T47D (cell line): ENCODE data around the gene RNASEH2B.

ENCODE experiments used
- DNase-seq, 2 experiments: peaks; one replicate each; pipeline versions ENCODE4 v3.0.0 to v3.0.0-alpha.2; 2011 to 2012; ENCODE audit warnings: low read depth in 1 of 2, low spot score in 1 of 2
- JUND ChIP-seq: IDR thresholded peaks from 2 replicates; pipeline ENCODE4 v1.6.1; 2012; ENCODE audit warnings: low read depth
- in situ Hi-C: cut with HindIII; loops from 2 replicates; pipeline ENCODE4 v1.10.0; 2016; ENCODE audit warnings: low sequenced_read_pairs, low pct_unique_long_range_greater_than_20kb

The RNASEH2B gene

DNA sequence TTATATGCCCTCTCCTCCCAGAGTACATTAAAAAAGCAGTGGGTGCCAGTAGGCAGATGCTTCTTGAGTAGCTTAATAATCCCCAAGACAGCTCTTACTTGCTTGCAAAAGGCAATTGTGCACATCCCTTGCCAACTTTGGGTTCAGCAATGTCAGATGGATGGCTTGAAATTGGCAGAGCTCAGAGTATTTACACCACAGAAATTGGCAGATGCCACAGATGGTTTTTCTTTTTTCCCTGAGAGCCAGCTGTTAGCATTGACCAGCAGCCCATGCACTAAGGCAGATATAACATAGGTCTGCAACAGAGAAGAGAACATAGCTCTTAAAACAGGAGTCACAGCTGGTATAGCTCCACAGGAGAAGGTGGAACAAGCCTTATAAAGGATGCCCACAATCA lies 18.4 kb upstream of the RNASEH2B start:
- no peak for TF ChIP-seq JUND
- in situ Hi-C loops = no loop called here
- DNase-seq = no peak

DNA sequence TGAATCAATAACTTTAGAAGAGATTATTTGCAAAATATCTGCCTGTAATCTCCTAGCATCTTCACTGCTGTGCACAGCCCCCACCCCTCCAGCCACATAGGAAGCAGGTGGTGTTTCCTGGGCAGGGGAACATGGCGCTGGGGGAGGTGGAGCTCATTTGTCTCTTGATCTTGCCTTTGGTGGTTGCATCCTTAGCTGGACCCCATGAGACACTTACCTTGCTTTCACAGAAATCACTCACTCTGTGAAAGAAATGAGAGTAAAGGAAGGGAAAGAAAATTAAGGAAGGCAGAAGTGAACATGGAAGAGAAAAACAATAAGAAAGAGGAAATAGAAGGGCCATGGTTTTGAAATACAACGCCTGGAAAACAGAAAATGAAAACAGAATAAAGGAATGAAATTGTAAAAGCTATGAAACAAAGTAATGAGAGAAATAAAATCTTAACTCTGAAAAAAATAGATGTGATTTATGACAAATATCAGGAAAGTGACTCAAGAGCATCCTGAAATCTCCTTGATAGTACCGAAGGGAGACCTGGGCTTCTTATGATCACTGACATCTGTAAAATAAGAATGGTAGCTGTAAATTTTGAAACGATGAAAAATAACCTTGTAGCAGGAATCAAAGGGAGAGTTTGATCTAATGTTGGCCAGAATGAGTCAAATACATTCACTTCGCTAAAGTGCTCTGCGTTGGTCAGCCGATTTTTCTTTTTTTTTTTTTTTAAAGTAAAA lies 17.2 kb upstream of the RNASEH2B start:
- TF ChIP-seq JUND = no peak
- no peak for DNase-seq
- in situ Hi-C loops = no loop called here

DNA sequence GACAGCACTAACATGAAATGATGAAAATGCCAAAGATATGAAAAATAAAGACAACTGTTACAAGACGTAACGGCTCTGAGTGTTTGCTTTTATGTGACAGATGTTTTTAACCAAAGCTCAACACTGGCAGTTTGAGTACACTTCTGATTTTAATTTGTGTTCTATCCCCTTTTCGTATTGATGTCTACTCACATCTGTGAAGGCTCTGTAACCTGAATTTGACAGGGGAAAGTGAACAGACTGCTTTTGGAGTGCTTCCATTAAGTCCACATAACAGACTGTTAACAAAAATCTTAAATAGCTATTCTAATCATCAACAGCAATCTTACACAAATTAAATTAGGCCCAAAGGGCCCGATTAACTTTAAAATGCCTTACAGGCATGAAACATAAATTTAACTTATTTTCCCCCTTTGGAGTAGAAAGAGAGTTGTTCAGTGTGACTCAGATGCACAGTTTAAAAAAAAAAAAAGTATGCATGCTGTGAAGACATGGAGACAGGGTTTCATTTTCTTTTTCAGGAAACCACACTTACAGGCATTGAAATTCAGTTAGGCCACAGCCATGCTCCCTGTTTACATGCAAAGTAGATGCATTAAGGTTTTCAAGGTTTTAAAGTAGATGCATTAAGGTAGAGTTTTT lies 16.3 kb upstream of the RNASEH2B start:
- in situ Hi-C loops = no loop called here
- TF ChIP-seq JUND = no peak
- DNase-seq = no peak

DNA sequence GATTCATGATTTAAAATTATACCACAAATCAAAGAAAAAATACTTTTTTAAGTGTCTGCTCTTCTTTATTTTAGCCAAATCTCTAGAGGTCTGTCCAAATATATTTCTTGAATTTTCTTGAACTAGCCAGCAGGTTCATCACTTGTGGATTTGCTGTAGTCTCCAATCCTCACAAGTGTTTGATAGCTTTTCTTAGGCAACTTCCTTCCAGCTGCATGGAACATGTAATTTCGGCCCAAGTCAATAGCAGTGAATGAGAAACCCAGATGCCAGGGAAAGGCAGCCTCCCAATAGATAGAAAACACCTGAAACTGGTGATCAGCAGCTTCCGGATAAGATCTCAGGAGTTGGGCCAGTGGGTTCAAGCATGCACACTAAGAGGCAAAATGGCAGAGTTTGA lies 15.6 kb upstream of the RNASEH2B start:
- TF ChIP-seq JUND = no peak
- in situ Hi-C loops = no loop called here
- no peak for DNase-seq

DNA sequence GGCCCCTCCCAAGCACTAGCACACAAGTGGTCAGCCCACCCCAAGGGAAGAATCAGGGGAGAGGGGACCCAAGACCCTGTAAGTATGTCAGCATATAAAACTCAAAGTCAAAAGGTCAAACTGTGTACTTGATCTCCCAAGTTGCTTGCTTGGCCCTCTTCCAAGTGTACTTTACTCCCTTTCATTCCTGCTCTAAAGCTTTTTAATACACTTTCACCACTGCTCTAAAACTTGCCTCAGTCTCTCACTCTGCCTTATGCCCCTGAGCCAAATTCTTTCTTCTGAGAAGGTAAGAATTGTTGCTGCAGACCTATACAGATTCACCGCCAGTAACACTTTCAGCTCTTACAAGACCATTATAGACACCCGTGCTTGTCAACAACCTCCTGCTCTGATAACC lies 15.1 kb upstream of the RNASEH2B start:
- DNase-seq = no peak
- TF ChIP-seq JUND = no peak
- in situ Hi-C loops = no loop called here

DNA sequence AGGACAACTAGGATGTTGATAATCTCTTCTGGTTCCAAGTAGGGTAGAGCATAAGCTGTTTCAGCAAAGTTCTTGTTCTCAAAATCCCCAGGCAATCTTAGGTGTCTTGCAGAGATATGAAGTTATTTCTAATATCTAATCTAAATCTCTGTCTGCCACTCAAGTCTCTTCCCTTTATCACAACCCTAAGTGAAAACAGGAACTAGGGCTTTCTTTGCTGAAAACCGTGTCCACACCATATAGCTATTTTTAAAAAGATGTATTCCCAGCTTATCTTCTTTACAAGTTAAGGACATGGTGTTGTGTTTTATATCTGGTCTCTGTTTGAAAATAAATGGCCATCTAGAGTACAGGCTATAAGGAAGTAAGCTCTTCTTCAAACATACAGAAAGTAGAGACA lies 11.3 kb upstream of the RNASEH2B start:
- TF ChIP-seq JUND = no peak
- DNase-seq = no peak
- in situ Hi-C loops = no loop called here

DNA sequence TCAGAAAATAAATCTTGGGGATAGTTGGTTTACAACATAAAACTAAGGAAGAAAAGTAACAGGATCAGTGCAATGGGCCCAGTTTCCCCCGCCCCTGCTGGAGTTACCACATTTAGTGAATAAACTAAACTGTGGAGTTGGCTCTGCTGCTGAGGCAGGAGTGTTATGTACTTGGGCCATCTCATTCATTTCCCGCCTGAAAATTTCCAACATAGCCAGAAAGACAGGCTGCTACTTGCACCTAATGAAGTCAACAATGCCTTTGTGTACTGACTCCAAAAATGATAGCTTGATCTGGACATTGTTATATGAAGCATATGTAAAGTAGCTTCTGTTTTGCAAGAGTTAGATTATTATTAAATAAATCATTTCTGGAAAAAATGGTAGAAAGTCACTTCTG lies 7.9 kb upstream of the RNASEH2B start:
- in situ Hi-C loops = no loop called here
- no peak for TF ChIP-seq JUND
- DNase-seq = peak in 1 of 2 experiments; percentile 2

DNA sequence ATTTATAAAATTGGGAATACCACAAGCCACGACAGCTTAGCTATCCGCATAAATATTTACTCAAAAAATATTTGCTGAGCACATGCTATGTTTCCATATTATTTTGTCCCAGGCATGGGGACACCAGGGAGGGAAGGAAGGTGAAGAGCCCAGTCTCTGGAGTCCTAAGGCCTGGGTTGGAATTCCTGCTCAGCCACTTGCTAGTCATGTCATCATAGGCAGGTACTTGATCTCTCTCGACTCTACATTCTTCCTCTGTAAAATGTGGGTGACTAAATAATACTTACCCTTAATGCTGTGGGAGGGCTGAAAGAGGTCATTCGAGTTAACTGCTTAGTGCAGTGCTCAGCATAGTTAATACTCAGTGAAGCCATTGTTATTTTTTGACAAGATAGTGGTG lies 4.3 kb upstream of the RNASEH2B start:
- TF ChIP-seq JUND = no peak
- DNase-seq = peak in 1 of 2 experiments; percentile 40
- in situ Hi-C loops = no loop called here

DNA sequence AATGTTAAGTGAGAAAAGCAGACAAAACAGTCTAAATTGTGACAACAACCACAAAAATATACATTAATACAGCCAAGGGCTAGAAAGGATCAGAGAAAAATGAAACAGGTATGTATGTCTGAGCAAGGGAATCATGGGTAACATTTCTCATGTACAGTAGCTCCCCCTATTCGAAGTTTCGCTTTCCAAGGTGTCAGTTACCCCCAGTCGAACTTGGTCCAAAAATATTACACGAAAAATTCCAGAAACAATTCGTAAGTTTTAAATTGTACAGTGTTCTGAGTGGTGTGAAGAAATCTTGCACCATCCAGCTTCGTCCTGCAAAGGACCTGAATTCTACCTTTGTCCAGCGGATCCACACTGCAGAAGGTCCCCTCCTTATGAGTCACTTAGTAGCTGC lies 1.8 kb upstream of the RNASEH2B start:
- no peak for DNase-seq
- TF ChIP-seq JUND = no peak
- in situ Hi-C loops = no loop called here

DNA sequence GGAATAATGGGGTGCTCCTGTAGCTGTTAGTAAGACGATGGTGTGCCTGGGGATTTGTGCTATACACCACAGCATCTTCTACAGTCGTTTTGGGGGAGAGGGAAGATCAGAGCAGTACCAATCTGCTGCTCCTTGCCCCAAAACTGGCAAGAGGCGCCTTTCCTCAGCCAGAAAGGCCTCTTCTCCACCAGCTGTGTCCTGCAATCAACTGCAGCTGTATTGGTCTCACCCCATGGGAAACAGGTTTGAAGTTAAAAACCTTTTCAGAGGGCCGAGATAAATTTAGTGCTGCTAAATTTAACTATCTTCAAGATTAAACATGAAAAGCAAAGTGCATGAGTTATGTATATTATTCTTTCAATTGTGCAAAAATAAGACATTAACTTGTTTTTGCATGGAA lies 1.2 kb upstream of the RNASEH2B start:
- in situ Hi-C loops = no loop called here
- TF ChIP-seq JUND = no peak
- no peak for DNase-seq

DNA sequence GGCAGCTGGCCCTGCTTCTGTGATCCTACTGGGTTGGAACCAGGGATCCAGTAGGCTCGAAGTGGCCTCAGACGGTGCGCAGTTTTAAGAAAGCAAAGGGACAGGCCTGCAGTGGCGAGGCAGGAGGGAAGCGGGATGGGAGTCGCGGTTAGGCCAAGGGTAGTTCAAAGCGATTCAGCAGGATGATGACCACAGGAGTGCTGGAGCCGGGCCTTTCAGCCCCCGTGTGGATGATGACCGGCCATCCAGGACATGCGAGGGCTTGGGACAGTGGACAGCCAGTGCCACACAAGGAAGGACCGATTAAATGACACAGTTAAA lies 854 bp downstream of the RNASEH2B start:
- no peak for TF ChIP-seq JUND
- peak in 1 of 2 experiments; percentile 29 for DNase-seq
- in situ Hi-C loops = no loop called here

DNA sequence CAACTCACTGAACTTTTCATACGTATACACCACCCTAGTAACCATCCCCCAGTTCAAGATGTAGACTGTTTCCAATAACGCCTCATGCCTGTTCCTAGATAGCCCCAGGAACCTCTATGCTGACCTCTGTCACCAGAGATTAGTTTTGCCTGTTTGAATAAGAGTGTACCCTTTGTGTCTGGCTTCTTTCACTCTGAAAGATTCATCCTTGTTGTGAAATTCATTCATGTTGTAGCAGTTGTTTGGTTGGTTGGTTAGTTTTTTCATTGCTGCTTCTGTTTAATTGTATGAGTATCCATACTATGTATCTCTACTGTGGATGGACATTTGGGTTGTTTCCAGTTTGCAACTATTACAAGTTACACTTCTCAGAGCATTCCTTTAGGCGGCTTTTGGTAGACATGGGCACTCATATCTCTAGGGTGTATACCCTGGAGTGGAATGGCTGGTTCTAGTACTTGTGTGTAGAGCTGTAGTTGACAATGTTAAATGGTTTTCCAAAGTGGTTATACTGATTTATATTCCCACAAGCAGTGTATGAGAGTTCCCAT lies 1.6 kb downstream of the RNASEH2B start:
- TF ChIP-seq JUND = no peak
- no peak for DNase-seq
- in situ Hi-C loops = no loop called here

DNA sequence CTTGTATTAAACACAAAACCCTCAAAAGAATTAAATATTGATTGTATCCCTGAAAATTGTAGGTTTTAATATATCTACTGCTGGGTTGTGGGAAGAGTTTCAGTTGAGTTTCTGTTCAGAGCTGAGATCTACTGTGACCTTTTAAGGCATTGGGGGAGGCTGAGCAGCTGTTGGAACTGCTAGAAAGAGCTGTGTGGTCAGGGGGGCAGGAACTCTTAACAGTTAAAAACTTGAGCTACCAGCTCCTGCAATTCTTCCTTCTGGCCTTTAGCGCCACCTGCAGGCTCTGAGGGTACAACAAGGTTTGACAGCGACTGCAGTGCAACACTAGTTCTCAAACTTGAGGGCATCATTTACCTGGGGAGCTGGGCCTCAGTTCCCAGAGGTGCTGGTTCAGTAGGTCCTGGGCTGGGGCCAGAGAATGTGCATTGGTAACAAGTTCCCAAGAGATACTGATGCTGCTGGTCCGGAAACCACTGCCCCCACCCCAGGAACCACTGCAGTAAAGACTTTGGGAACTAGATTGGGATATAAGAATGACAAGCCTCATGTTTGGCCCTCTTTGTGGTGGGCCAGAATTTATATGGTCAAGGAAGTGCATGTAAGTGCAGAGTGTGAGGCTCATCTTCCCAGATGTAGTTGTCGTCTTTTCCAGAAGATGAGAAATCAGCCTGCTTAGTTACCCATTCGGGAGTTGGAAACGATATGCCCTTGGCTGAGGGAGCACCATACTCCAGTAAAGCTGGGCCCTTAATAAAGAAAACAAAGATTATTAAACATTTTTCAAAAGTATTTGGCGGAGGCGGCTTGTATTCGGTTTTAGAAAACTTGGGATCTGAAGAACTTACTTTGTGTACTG lies 2.6 kb downstream of the RNASEH2B start:
- in situ Hi-C loops = no loop called here
- DNase-seq = peak; percentile 46 to 83
- TF ChIP-seq JUND = no peak
